H1 (cell line): ENCODE results near the gene PRRC2A. TPM values are rescaled to one million over a fixed set of nuclear protein-coding genes. Genes with fewer than 3 reads are reported as not detected.
A peak's percentile ranks its signal among the peaks of the same experiment; 100 is the strongest.

Experiments
- BRCA1 ChIP-seq: IDR thresholded peaks from 2 replicates; pipeline ENCODE4 v1.6.1; 2012; ENCODE audit warnings: low read depth, low read length, improper control_type of control experiment
- CEBPB ChIP-seq: IDR thresholded peaks from 2 replicates; pipeline ENCODE4 v1.6.1; 2012; ENCODE audit warnings: low read depth, low read length
- CHD2 ChIP-seq: IDR thresholded peaks from 2 replicates; pipeline ENCODE4 v1.6.1; 2012; ENCODE audit warnings: low read length, improper control_type of control experiment
- CTBP2 ChIP-seq: IDR thresholded peaks from 2 replicates; pipeline ENCODE4 v1.7.0; 2011; ENCODE audit warnings: borderline replicate concordance, mild to moderate bottlenecking, moderate library complexity, mixed read lengths, low read length; ENCODE audit not compliant: insufficient read depth, insufficient read length
- HDAC6 ChIP-seq: IDR thresholded peaks from one replicate; pipeline ENCODE4 v1.7.1; 2012; ENCODE audit warnings: low read depth, mild to moderate bottlenecking, inconsistent platforms, low read length, moderate library complexity
- JUN ChIP-seq: IDR thresholded peaks from 2 replicates; pipeline ENCODE4 v1.6.1; 2011; ENCODE audit warnings: low read depth, mild to moderate bottlenecking, improper control_type of control experiment, low read length
- KDM1A ChIP-seq: fragments of 200-600, 300-600 bp; sonication (generic); IDR thresholded peaks from 2 replicates; pipeline ENCODE4 v1.7.1; 2016; ENCODE audit warnings: mild to moderate bottlenecking, low read length, borderline replicate concordance
- KDM4A ChIP-seq: IDR thresholded peaks from one replicate; pipeline ENCODE4 v1.7.1; 2012; ENCODE audit warnings: low read depth, mild to moderate bottlenecking, moderate library complexity, low read length, inconsistent platforms; ENCODE audit not compliant: severe bottlenecking
- PHF8 ChIP-seq: fragments of 200-600 bp; sonication (generic); conservative IDR thresholded peaks from 2 replicates; pipeline ENCODE4 v1.7.1; 2012; ENCODE audit warnings: low read depth, mild to moderate bottlenecking, inconsistent platforms, low read length, moderate library complexity
- POLR2AphosphoS5 ChIP-seq: IDR thresholded peaks from 2 replicates; pipeline ENCODE4 v1.6.1; 2011; ENCODE audit warnings: low read depth, low read length
- SAP30 ChIP-seq: fragments of 300-600 bp; sonication (generic); IDR thresholded peaks from 2 replicates; pipeline ENCODE4 v1.7.1; 2012; ENCODE audit warnings: low read length, moderate library complexity, mild to moderate bottlenecking, inconsistent platforms; ENCODE audit not compliant: insufficient read depth, insufficient replicate concordance
- SIX5 ChIP-seq: IDR thresholded peaks from 2 replicates; pipeline ENCODE4 v1.6.1; 2011; ENCODE audit warnings: mild to moderate bottlenecking, low read depth, low read length
- SP1 ChIP-seq: IDR thresholded peaks from 2 replicates; pipeline ENCODE4 v1.6.1; 2011; ENCODE audit warnings: low read depth, low read length
- SP2 ChIP-seq: IDR thresholded peaks from 2 replicates; pipeline ENCODE4 v1.6.1; 2012; ENCODE audit warnings: mild to moderate bottlenecking, low read length, inconsistent platforms
- polyA plus RNA-seq, 7 experiments: library from polyadenylated mRNA; depleted of rRNA in 3 of 7; stranded (reverse) in 5 of 7; unstranded in 2 of 7; fragments of >200 nt in 5 of 7; fragments of 200-250 nt in 2 of 7; gene quantifications; 1 replicate in 5 of 7; 2 replicates in 1 of 7; 4 replicates in 1 of 7; pipeline versions ENCODE4 v1.2.1 to v1.2.3, GENCODE V29; 2011 to 2013; ENCODE audit warnings: missing spikeins in 2 of 7, mixed read lengths in 2 of 7
- total RNA-seq: library from RNA; stranded (reverse); fragmentation: NEBNext Ultra II Directional; extraction: Animal tissue kit (Norgen Biotek cat#: 25700); gene quantifications from 2 replicates; pipeline ENCODE4 v1.2.1, GENCODE V29; 2021
- TF ChIP-seq, protein P1 (sequence below): IDR thresholded peaks from 2 replicates; pipeline ENCODE4 v1.6.1; 2011; ENCODE audit warnings: low read depth, mild to moderate bottlenecking, low read length; ENCODE audit not compliant: insufficient read depth

Gene PRRC2A
- total and polyA plus RNA-seq, 2 of the 8 experiments (the other 6 are each of a cell fraction or from before 2014, with no cell fraction given) = 118 to 300 TPM

DNA sequence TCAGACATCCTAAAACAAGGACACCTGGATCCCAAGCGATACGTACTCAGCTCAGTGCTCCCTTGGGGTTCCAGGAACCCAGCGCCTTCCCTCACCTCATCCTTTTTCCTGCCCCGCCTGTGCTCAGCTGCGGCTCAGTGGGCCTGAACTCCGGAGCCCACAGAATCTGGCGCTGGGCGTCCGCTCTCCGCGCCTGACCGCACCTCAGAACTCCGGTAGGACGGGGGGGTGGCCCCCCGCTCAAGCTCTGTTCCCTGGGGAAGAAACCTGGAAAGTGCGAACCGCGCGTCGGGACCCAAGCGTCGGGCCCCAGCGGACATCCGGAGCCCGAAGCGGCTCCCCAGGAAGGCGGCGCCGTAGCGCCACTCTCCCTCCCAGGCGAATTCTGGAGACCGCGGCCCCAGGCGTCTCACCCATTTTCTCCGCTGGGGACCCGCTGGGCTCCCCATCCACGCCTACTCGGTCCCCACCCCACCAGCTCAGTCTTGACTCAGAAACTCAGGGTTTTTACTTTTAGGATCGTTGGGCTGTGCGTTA is 60.7 kb downstream of the PRRC2A start (continued):
- TF ChIP-seq CEBPB (no peak), PHF8 (no peak; the same call in 1 of the 2 replicates), CTBP2 (no peak), SP1 (no peak), SP2 (no peak), SIX5 (no peak), JUN (no peak), CHD2 (no peak), HDAC6 (no peak), POLR2AphosphoS5 (no peak), BRCA1 (no peak), KDM1A (no peak), KDM4A (peak; percentile 56), SAP30 (no peak)
- TF ChIP-seq, protein P1, sequence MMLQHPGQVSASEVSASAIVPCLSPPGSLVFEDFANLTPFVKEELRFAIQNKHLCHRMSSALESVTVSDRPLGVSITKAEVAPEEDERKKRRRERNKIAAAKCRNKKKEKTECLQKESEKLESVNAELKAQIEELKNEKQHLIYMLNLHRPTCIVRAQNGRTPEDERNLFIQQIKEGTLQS = no peak
